ENCODE results near the gene KLHL36.

KLHL36 gene

DNA sequence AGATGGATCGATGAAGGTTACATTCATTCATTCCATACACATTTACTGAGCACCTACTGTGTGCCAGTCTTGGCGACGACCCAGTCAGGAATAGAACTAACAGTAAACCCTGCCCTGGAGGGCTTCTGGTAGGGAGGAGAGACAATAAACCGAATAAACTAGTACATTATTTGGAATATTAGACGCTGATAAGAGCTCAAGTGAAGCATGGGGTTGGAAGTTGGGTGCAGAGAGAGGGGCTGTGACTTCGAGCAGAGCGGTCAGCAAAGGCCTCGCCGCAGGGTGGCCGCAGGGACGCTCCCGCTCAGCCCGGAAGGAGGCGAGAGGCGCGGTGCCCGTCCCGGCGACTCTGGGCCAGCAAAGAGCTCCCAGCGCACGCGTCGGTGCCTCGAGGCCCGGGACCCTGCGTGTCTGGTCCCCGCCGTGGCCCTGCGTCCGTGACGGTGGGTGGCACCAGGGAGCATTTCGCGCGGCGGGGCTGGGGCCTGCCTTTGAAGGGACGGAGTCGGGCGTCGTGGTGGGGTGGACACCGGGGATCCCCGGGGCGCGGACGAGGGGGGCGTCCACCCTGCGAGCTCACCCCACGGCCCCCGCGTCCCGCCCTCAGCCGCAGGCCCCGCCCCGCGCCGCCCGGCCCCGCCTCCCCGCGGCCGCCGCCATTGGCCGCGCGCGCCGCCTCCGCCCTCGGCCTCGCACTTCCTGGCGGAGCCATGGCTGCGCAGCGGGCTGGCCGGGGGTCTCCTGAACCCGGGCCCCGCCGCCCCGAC, at the start of gene KLHL36:
Gene KLHL36 (plus strand): TSS at position 684 of the 767 bp plus-strand sequence. CDS start 2,357 bp downstream, outside the sequence.
- peak; percentile 75 for DNase-seq

DNA sequence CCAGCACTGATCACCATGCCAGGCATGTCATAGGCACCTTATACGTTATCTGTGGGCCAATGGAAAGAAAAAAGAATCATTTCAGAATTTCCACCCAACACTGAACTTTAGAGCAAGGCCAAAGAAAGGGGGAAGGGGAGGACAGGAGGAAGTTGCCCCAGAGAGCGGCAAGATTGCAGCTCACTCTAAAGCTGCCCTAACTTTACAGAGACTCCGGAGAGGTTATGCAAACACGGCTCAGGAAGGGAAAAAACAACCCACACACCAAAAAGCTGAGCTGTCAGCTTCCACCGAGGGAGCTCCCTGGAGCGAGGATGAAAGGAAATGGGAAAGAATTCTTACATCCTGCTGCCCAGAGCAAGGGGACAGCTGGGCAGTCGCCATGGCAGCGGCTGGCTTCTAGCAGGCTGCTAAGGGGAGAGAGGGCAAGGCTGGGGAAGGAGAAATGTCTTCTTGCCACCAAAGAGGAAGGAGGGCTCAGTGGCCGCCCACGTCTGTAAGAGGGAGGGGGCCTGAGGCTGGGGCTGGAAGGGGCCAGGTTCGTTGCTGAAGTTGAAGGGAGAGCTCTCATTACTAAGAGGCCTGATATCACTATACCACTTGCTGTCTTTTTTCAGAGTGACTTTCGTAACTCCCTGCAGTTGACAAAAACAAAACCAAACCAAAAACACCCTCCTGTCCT, 48.6 kb upstream of the KLHL36 start:
- DNase-seq: peak; percentile 75

DNA sequence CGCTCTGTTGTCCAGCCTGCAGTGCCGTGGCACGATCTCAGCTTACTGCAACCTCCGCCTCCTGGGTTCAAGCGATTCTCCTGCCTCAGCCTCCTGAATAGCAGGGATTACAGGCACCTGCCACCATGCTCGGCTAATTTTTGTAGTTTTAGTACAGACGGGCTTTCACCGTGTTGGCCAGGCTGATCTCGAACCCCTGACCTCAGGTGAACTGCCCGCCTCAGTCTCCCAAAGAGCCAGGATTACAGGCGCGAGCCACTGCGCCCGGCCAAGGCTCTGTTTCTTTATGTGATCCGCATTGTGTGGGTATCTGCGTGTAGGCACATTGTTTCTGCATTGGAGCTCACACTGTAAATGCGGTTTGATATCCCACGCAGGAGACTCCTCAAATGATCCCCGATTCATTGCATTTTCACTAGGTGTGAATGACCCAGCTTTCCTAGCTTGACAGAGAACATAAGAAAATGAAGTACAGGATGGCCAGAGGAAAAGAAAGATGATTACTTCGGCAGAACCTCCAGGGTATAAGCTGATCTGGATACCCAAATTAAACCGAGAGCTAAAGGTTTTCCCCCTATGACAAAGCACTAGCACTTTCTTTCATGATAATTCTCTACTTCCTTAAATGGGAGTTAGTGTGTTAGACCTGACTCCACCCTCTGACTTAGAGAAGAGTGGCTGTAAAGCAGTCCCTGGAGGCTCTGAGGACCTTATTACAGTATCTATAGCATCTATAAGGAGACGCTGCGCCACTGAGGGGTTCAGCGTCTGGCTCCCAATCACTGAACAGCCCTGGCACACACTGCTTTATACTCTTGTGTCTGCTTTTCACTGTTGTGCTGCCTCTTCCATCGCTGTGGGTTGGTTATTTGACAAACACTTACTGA, 47.7 kb upstream of the KLHL36 start:
- DNase-seq: no peak

DNA sequence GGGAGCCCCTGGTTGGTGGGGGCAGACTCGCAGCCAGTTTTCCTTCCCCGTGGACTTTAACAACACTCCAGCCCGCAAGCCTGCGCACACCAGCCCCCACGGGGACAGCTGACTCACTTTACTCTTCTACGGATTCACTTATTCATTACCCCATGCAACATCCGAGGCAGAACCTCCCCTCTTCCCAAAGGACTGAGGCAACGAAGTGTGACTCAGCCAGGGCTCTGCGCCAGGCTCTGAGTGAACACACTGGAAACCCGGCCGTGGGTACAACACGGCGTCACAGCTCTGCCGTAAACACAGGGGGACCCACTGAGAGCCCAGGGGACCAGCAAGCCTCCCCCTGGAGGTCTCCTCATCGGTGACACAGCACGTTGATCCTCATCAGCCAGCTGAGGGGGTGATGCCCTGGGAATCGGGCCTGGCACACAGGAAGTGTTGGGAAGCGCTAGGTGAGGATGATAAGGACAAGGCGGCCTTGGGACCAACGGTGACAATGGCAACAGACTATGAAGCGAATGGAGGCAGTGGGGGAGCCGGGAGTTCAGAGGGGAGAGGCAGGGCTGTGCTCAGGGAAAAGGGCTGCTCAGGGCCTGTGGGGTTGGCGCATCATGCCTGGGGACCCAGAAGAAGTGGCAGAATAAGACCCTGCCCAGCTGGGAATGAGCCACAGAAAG, 45.0 kb upstream of the KLHL36 start:
- peak; percentile 59 for DNase-seq

DNA sequence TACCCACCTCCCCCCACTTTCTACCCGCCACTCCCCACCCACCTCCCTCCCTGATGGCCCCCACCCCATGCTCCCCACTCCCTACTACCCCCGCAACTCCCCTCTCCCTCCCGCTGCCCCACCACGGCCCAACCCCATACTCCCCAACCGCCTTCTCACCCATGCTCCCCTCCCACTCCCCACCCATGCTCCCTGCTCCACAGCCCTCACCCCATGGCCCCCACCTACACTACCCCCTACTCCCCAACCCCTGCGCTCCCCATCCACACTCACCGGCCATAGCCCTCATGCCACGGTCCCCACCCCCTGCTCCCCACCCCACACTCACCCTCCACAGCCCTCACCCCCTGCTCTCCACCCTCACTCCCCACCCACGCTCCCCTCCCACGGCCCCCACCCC, 44.4 kb upstream of the KLHL36 start:
- no peak for DNase-seq

DNA sequence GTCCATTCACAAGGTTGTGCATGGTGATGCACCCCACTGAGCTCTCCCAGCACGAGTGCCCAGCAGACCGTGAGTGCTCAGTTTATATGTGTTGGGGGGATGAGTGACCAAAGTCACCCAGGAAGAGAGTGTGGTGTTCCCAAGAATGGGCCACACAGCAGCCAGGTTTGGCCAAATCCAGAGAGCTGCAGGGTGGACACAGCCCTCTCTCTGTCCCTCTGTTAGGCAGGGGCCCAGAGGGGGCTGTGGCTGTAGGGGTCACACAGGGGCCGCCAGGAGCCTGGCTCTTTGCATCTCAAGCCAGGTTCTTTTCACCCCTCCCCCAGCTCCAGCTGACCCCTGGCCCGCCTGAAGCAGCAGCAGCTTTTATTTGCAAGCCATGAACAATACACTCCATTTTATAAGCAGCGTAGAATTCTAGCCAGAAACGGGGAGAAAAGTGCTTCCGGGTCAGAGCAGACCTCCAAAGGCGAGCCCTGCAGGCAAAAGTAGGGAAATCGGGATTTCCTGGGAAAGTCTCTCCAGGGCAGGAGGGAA, 43.8 kb upstream of the KLHL36 start:
- no peak for DNase-seq

DNA sequence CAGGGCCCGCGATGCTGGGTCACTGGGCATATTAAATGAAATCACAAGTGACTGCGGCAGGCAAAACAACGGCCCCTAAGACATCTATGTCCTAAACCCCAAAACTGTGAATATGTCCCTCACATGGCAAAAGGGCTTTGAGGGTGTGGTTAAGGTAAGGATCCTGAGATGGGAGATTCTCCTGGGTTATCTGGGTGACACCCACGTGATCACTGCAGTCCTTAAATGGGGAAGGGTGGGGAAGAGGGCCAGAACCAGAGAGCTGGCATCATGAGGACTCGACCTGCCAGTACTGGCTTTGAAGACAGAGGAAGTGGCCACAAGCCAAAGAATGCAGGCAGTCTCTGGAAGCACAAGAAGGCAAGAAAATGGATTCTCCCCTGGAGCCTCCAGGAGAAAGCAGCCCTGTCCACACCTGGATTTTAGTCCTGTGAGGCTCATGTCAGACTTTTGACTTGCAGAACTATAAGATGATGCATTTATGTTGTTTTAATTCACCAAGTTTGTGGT, 42.9 kb upstream of the KLHL36 start:
- no peak for DNase-seq

DNA sequence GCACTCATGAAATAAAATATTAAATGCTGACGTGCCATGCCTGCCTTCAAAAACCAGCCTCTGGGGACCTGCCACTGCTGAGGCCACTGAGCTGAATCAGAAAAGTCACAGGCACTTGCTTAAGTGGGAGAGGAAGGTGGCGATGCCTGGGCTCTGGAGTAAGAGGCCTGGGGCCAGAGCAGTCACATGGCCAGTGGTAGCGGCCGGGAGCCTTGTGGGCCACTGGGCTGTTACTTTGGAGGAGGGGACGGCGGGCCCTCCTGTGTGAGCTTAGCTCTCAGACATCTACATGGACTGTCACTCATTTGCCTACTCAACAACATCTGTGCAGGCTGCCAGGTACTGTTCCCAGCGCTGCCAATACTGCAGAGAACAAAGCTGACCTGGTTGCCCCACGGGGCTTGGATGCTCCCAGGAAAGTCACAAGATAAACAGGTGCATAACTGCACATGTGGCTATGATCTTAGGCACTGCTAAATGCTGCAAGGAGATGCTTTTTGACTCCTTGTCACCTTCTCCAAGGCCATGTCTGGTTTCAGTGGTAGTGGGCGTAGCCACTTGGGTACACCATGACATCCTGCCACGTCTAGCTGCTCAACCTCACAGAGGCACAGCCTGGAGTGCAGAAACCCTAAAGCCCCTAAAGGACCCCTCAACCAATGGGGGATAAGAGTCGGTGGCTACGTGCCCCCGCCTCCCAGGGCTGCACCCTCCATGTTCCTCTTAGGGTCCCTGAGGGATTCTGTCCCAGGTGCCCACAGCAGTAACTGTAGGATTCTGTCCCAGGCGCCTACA, 42.0 kb upstream of the KLHL36 start:
- DNase-seq: no peak

DNA sequence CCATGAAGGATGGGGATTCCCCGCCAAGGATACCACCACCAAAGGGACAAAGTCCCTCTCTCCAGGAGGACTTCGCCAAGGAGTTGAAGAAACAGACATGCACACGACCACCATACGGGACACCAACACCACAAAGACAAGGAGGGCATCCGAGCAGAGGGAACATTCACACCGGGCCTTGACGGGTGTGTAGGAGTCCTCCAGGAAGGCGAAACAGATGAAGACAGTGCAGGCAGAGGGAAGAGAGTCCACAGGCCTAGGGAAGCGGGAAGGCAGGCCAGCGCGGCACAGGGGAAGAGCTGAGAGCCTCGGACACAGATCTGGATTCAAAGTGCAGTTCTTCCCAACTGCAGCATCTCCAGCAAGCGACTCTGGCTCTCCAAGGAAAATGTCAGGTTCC, 41.2 kb upstream of the KLHL36 start:
- DNase-seq: no peak

DNA sequence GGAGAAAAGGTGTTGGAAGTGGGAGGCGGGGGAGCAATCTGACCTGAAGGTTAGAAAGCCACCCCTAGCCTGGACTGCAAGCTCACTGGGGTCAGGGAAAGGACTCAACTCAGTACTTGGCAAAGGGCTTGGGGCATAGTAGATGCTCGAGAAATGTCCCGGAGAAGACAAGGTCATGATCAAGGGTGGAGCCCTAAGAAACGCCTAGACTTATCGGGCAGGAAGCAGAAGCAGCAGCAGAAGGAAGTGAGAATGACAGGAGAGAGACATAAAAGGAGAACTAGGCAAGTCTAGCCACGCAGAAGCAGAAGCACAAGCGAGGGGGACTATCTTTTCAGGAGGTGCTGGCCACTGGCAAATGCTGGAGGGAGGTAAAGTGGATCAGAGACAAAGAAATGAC, 40.6 kb upstream of the KLHL36 start:
- no peak for DNase-seq

DNA sequence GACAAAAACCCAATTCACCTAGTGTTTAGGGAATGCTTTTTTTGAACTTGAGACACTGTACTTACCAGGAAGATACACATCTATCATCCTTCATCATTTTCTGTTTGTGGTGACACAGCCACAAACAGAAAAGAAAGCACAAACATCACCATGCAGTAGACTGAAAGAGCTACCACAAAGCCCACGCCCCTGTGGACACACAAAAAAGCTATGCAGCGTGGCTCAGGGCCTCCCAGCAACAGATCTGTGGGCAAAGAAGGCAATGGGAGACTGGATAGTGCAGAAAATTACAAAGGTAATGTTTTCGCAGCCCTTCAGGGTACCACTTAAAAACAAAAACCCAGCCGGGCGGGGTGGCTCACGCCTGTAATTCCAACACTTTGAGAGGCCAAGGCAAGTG, 40.0 kb upstream of the KLHL36 start:
- DNase-seq: no peak

DNA sequence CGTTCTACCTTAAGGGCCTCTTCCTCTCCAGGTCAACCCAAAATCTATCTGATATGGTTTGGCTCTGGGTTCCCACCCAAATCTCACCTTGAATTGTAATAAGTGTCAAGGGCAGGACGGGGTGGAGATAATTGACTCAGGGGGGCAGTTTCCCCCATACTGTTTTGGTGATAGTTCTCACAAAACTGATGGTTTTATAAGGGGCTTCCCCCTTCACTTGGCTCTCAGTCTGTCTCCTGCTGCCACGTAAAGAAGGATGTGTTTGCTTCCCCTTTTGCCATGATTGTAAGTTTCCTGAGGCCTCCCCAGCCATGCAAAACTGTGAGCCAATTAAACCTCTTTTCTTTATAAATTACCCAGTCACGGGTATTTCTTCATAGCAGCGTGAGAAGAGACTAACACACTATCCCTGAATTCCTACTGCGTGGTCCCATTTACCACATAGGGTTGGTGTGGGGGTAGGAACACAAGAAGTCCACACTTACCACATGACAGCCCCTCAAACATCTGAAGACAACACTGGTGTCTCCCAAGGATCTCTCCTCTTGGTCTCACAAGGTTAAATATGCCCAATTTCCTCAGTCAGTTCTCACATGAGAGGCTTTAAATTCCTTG, 38.6 kb upstream of the KLHL36 start:
- DNase-seq: no peak

DNA sequence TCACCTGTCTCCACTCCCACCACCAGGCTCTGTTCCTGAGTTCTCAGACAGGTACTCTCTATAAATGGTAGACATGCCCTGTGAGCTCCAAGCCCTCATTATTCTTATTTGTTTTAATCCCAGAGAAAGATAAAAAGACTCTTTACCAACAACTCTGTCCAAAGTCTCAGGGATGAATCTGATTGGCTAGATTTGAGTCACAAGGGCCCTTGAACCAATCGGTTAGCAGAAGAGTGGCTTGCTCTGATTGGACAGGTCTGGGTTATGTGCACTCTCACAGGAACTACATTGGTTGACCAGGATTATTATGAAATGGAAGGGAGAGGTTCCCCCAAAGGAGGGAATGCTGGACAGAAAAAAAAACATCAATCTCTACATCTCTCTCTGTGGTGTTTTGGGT, 37.9 kb upstream of the KLHL36 start:
- no peak for DNase-seq

DNA sequence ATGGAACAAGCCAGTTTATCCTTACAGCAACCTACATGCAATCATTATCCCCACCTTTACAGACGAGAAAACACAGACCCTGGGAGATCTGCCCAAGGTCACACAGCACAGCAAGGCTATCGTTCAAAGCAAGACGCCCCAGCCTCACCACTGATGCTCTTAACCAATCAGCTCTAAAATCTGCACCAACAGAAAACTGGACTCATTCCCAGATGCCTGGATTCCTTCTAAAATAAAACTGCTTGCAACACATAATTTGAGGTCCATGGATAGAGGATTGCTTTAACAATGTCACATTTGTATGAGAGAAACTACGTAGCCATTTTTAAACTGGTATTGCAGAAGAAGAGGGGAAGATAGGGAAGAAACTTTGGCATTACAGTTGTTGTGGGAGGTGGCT, 37.3 kb upstream of the KLHL36 start:
- DNase-seq: no peak

DNA sequence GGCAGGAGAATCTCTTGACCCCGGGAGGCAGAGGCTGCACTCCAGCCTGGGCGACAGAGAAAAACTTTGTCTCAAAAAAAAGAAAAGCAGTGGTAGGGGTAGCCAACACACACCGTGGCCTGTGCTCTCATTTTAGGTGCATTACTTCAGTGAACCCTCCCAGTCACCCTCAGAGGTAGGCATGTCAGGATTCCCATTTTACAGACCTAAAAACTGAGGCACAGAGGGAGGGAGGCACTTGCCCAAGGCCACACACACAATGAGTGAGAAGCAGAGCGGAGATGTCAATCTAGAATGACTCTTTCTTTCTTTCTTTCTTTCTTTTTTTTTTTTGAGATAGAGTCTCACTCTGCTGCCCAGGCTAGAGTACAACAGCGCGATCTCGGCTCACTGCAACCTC, 35.6 kb upstream of the KLHL36 start:
- no peak for DNase-seq

DNA sequence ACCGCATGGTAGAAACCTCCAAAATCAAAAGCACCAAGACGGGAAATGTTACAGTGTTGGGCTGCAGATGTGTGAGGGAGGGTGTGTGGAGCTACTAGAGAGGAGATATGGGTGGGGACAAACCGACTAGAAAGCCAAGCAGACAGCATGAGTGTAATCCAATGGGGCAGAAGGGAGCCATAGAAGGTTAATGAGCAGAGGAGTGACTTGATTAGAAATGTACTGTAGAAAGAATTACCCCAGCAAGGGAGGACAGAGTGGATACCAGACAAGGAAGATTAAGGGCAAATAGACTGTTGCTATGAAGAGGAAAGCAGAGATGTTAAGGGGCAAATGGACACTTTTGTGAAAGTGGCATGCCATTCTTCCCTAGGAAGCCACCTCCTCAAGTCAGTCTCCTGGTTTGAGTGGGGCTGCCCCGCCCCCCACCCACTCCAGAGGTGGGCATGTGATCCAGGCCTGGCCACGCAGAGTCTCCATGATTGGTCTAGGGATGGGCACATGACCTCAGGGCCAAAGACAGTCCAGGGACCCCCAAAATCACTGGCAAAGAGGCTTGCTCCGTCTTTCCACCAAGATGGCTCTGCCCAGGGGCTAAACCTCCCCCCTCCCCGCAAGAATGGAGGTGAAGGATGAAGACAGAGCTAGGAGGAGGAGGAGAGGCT, 34.8 kb upstream of the KLHL36 start:
- DNase-seq: no peak

DNA sequence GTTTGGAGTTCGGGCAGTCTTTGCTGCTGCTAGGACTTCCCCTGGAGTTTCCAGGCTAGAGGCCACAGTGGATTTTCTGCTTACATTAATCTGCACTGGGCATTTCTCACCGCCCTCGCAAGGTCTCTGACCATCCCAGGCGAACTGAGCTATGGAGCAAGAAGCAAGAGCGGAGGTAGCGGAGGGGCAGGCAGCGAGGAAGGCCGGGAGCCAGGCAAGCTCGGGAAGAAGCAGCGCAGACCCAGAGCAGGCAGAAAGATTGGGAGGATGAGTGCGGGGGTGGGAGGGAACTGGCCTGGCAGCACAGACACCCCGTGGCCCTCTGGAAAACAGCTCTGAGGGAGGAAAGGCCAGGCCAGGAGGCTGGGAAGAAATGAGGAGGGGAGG, 34.2 kb upstream of the KLHL36 start:
- no peak for DNase-seq

DNA sequence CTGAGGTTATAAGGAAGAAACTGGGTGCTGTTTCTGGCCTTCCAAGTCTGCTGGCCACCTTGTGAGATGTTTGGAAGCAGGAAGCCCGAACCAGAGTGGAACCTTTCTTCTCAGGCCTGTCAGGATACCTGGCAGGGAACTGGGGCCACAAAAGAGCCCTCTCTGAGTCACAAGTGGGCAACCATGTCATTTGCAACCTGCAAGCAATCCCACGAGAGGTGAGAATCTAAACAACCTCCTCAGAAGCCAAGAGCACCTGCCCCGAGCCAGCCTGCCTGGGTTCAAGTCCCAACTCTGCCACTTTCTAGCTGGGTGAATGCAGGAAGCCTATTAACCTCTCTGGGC, 33.7 kb upstream of the KLHL36 start:
- no peak for DNase-seq

DNA sequence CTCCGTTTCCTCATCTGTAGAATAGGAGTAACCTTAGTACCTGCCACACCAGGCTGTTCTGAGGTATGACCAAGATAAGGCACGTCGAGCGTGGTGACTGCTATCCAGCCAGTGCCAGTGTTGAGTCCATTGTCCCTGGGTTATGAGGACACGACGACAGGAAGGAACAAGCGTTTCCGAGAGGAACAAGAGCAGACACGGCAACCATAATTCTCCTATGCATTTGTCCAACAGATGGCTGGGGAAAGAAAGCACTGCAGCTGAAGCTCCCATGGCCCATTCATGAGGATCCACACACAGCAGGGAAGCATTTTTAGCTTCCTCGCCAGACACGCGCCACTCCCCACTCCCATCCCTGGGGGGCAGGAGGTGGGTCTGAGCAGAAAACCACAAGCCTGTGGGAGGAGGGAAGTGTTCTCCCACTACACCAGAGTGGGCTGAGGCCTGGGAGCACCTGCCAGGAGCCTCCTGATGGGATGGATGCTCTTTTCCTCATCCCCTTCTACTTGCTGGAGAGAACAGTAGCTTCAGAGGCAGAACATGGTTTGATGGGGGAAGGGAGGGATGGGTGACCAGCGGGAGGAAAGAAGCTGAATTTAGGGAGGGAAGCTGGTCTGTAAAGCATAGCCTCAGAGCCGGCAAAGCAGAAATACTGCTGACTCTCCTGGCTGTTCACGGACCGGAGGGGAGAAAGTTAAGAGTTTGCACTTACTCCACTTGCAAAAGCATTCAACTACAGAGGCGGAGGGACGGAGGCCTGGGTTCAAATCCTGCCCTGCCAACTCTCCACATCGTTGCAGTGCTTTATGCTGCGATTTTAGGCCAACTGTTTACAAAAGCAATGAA, 33.1 kb upstream of the KLHL36 start:
- DNase-seq: no peak

DNA sequence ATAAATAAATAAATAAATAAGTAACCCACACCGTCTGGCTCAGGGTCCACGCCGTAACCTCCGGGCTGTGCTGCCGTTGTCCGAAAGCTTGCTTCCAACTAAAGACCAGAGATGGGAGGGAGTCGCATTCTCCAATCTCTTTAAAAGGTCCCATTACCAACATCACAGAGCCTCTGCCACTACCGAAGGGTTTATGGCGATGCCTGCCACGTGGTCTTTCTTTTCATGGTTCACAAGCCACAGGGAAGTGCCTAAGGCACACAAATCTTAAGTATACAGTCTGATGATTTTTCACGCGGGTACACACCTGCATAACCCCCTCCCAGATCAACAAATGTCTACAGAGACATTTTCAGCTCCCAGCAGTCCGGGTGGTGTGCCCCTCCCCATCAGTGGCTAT, 31.8 kb upstream of the KLHL36 start:
- no peak for DNase-seq

Measured in stimulated activated CD4-positive, alpha-beta T cell treated with anti-CD3 and anti-CD28 coated beads, Interleukin-4, amount 100 ng/mL, for 1 hour (primary cell).